ENCODE data around the gene SCAPER. TPM values are rescaled to one million over a fixed set of nuclear protein-coding genes. Genes with fewer than 3 reads are reported as not detected.

Gene SCAPER
- total RNA-seq, 1 donor from 2014 or later: 58.0 TPM

DNA sequence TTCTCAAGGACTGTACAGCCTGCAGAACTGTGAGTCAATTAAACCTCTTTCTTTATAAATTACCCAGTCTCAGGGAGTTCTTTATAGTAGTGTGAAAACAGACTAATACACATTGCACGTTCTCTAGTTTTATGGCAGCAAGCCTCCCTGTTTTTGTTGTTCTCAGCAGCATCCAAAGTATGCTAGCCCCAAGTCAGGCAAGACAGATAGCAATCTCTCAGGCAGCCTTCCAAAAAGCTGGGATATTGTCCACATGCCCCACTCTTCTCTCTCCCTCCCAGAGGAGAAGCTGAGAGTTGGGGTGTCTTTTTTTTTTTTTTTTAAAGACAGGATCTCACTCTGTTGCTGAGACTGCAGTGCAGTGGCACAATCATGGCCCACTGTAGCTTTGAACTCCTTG is 438.0 kb downstream of the SCAPER start:
- Mint-ChIP-seq H3K27me3 (ENCODE audit: unreplicated experiment) (no peaks in the 10 kb centered on the region), H3K4me3 (ENCODE audit: unreplicated experiment) (no peak overlapping the region), H3K36me3 (ENCODE audit: unreplicated experiment) (peaks cover 22% of the 10 kb centered on the region), H3K4me1 (ENCODE audit: low read depth, unreplicated experiment) (no peaks in the 10 kb centered on the region), H3K27ac (ENCODE audit: unreplicated experiment) (no peak overlapping the region), H3K9me3 (ENCODE audit: unreplicated experiment) (peaks cover 4% of the 10 kb centered on the region)
- DNase-seq: no peak
- TF ChIP-seq CTCF (IDR thresholded peaks at IDR 0.05; ENCODE audit: partially characterized antibody, unreplicated experiment): no peak

DNA sequence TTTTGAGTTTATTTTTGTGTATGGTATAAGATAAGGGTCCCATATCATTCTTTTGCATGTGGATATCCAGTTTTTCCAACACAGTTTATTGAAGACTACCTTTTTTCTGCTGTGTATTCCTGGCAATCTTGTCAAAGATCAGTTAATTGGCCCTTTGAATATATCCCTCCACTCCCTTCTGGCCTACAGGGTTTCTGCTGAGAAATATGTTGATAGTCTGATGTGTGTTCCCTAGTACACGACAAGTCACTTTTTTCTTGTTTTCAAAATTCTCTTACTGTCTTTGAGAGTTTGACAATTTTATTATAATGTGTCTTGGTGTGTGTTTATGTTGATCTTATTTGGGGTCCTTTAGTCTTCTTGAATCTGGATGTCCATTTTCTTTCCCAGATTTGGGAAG is 439.4 kb downstream of the SCAPER start:
- no peak for TF ChIP-seq CTCF (IDR thresholded peaks at IDR 0.05; ENCODE audit: partially characterized antibody, unreplicated experiment)
- peaks cover 22% of the 10 kb centered on the region for H3K36me3 Mint-ChIP-seq (ENCODE audit: unreplicated experiment)
- H3K27me3 Mint-ChIP-seq (ENCODE audit: unreplicated experiment): no peaks in the 10 kb centered on the region
- H3K27ac Mint-ChIP-seq (ENCODE audit: unreplicated experiment): no peak overlapping the region
- H3K4me3 Mint-ChIP-seq (ENCODE audit: unreplicated experiment): no peak overlapping the region
- no peak for DNase-seq
- H3K4me1 Mint-ChIP-seq (ENCODE audit: low read depth, unreplicated experiment): no peaks in the 10 kb centered on the region
- H3K9me3 Mint-ChIP-seq (ENCODE audit: unreplicated experiment): peaks cover 4% of the 10 kb centered on the region

GRCh38 chr15:76464247-76464646 is 440.9 kb downstream of the SCAPER start:
- no peak overlapping the region for H3K4me3 Mint-ChIP-seq (ENCODE audit: unreplicated experiment)
- H3K27me3 Mint-ChIP-seq (ENCODE audit: unreplicated experiment): no peaks in the 10 kb centered on the region
- no peak for DNase-seq
- H3K27ac Mint-ChIP-seq (ENCODE audit: unreplicated experiment): no peak overlapping the region
- peaks cover 4% of the 10 kb centered on the region for H3K9me3 Mint-ChIP-seq (ENCODE audit: unreplicated experiment)
- no peaks in the 10 kb centered on the region for H3K4me1 Mint-ChIP-seq (ENCODE audit: low read depth, unreplicated experiment)
- TF ChIP-seq CTCF (IDR thresholded peaks at IDR 0.05; ENCODE audit: partially characterized antibody, unreplicated experiment): no peak
- H3K36me3 Mint-ChIP-seq (ENCODE audit: unreplicated experiment): peaks cover 22% of the 10 kb centered on the region

DNA sequence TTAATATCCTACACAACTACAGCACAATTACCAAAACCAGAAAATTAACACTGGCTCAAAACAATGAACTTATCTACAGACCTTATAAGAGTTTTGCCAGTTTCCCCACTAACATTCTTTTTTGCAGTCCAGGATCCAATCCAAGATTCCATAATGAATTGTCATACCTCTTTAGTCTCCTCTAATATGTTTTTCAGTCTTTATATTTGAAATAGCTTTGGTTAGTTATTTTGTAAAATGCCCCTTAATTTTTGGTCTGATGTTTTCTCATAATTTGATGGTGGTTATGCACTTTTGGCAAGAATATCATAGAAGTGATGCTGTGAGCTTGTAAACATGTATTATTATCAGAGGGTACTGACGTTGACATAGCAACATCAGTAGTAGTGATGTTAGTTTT is 444.3 kb downstream of the SCAPER start:
- Mint-ChIP-seq H3K27me3 (ENCODE audit: unreplicated experiment) (no peaks in the 10 kb centered on the region), H3K4me3 (ENCODE audit: unreplicated experiment) (no peak overlapping the region), H3K36me3 (ENCODE audit: unreplicated experiment) (peaks cover 3% of the 10 kb centered on the region), H3K27ac (ENCODE audit: unreplicated experiment) (no peak overlapping the region), H3K4me1 (ENCODE audit: low read depth, unreplicated experiment) (no peaks in the 10 kb centered on the region), H3K9me3 (ENCODE audit: unreplicated experiment) (no peaks in the 10 kb centered on the region)
- TF ChIP-seq CTCF (IDR thresholded peaks at IDR 0.05; ENCODE audit: partially characterized antibody, unreplicated experiment): no peak
- DNase-seq: no peak

DNA sequence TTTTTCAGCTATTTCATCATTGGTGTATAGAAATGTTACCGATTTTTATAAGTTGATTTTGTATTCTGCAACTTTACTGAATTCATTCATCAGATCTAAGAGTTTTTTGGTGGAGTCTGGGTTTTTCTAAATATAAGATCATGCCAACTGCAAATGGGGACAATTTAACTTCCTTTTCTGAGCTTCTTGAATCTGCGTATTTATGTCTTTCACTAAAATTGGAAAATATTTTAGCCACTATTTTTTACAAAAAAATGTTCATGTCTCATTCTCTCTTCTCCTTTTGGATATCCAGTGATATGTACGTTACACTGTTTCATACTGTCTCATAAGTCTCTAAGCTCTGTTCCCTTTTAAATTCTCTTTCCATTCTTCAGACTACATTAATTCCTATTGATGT is 444.8 kb downstream of the SCAPER start:
- Mint-ChIP-seq H3K27me3 (ENCODE audit: unreplicated experiment) (no peaks in the 10 kb centered on the region), H3K36me3 (ENCODE audit: unreplicated experiment) (no peaks in the 10 kb centered on the region), H3K4me3 (ENCODE audit: unreplicated experiment) (no peak overlapping the region), H3K9me3 (ENCODE audit: unreplicated experiment) (no peaks in the 10 kb centered on the region), H3K4me1 (ENCODE audit: low read depth, unreplicated experiment) (no peaks in the 10 kb centered on the region), H3K27ac (ENCODE audit: unreplicated experiment) (no peak overlapping the region)
- no peak for TF ChIP-seq CTCF (IDR thresholded peaks at IDR 0.05; ENCODE audit: partially characterized antibody, unreplicated experiment)
- no peak for DNase-seq
